Measurements from ENCODE around the gene PHTF1.

PHTF1 gene

GRCh38 chr1:113662101-113662500, 97.2 kb downstream of the PHTF1 start:
- no peak for DNase-seq

- no peak for DNase-seq
These were observed 99.2 kb downstream of the PHTF1 start for GRCh38 chr1:113660088-113660487.

GRCh38 chr1:113659556-113659955, 99.7 kb downstream of the PHTF1 start:
- no peak for DNase-seq

DNA sequence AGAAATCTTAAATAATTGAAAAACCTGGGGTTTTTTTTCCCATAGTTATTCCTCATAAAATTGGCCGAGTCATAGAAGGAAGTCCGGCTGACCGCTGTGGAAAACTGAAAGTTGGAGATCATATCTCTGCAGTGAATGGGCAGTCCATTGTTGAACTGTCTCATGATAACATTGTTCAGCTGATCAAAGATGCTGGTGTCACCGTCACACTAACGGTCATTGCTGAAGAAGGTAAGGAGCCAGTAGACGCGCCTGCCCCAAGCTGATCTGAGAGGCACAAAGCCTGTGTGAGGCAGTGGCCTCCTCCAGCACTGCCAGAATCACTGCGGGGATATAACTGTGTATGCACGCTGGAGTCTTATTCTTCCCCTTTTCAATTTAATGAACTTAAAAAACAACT, 100.3 kb downstream of the PHTF1 start:
- DNase-seq: no peak

- no peak for DNase-seq
These were observed 101.7 kb downstream of the PHTF1 start for GRCh38 chr1:113657556-113658063.

DNA sequence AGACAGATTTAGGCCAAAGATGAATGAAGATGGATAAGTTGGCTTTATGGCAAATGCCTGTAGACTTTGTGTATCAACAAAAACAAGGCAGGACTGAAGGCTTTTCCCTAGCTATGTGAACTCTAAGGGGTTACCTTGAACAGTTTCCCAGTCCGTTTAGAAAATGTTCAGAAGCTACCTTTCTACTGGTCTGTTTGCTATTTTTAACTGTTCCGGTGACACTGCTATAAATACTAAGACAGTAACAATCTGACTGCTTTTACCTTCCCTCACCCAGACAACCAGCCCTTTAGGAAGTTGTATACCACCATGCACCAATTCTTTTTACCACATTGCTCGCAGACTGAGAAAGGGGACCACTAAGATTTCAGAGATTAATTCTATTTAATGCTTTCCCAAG, 102.2 kb downstream of the PHTF1 start:
- no peak for DNase-seq

DNA sequence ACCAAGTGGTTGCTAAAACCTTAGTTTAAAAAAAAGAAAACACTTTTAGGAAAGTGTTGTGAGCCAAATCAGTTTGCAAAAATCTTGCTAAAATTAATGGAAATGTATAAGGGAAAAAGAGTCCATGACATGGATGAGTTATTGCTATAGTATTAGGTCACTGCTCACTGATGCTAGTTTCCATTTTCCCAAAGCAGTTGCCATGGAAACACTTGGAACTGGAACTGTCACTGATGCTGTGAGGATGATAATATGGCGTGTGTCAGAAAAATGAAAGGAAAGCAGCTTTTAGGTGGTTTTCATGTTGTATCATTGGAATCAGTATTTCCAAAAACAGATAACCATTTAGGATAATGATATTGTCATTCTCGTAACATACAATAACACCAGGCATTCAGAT, 104.4 kb downstream of the PHTF1 start:
- no peak for DNase-seq

DNA sequence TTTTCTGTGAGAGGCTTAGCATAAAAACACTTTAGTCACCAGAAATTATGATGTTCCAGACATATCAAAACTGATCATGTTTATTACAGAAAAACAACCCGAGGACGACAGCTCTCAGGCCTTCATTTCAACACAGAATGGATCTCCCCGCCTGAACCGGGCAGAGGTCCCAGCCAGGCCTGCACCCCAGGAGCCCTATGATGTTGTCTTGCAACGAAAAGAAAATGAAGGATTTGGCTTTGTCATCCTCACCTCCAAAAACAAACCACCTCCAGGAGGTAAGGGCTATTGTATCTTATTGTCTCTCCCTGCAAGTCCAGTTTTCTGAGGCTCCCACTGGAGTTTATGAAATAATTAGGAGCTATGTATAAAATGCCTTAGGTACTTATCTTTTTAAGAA, 105.5 kb downstream of the PHTF1 start:
- no peak for DNase-seq

- DNase-seq: no peak
These were observed 106.5 kb downstream of the PHTF1 start for GRCh38 chr1:113652771-113653170.

GRCh38 chr1:113648478-113648877, 110.8 kb downstream of the PHTF1 start:
- DNase-seq: no peak

DNA sequence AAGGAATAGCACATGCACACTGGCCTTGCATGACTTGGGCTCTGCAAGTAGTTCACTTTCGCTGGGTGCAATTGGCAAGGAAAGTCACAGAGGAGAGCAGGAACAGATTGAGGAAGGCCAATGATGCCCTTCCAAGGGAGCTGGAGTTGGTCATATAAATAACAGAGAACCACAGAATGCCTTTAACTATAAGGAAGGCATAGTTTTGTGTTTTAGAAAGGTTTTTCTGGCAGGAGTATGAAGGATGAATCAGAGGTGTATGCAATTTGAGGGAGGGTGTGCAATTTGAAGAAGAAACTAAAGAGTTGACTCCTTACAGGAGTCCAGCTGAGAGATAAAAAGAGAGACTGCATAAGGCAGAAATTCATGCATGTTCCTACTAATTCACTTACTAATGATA, 112.1 kb downstream of the PHTF1 start:
- no peak for DNase-seq

Measured in activated CD4-positive, alpha-beta T cell treated with anti-CD3 and anti-CD28 coated beads, Interleukin-10, Interleukin-2, amounts not matched to agents 100 ng/mL and 50 ng/mL, durations not matched to agents 16 hours and 8 hours (primary cell).